Right lobe of liver (tissue), 4 donors: ENCODE measurements around the gene PDK1.

ENCODE experiments used
- CTCF ChIP-seq, 4 donors: fragments of 200-600 bp in 3 of 4; fragments of 450-650 bp in 1 of 4; IDR thresholded peaks; one replicate each; pipeline versions ENCODE4 v1.5.1 to v1.8.0; 2016 to 2022; ENCODE audit warnings: antibody characterized with exemption in 4 of 4, mild to moderate bottlenecking in 2 of 4
- POLR2A ChIP-seq: fragments of 450-650 bp; IDR thresholded peaks from one replicate; pipeline ENCODE4 v1.6.1; 2017; ENCODE audit warnings: antibody characterized with exemption, mild to moderate bottlenecking
- donor health status: DM: no; HTN: no; CAD: no.
- donor health status: DM: no; HTN: no; CAD: no.
- donor health status: DM: no; HTN: yes; CAD: no.

- TF ChIP-seq POLR2A (no peak), CTCF (IDR thresholded peaks at IDR 0.05) (no peak)
Measured at GRCh38 chr2:172580544-172580943, 24.7 kb downstream of the PDK1 start.
